Activated CD4-positive, alpha-beta T cell treated with anti-CD3 and anti-CD28 coated beads for 48 hours (primary cell): ENCODE data around the gene SMIM3.
"Not testable (repeated sequence)": the region's sequence is repeated elsewhere in the genome, so short reads cannot be mapped to it uniquely, and the experiment has no call there.

Experiments
- DNase-seq: peaks from one replicate; pipeline ENCODE4 v3.0.0-alpha.2; 2020

Gene SMIM3

GRCh38 chr5:150801117-150801927 is 22.8 kb downstream of the SMIM3 start:
- DNase-seq = no peak

GRCh38 chr5:150804388-150804787 is 25.8 kb downstream of the SMIM3 start:
- DNase-seq = no peak

GRCh38 chr5:150809363-150809762 is 30.8 kb downstream of the SMIM3 start:
- no peak for DNase-seq

GRCh38 chr5:150815010-150815409 is 36.5 kb downstream of the SMIM3 start:
- DNase-seq = no peak

- DNase-seq = no peak
Measured at GRCh38 chr5:150816946-150817345, 38.4 kb downstream of the SMIM3 start.

- no peak for DNase-seq
Measured at GRCh38 chr5:150829744-150830143, 51.2 kb downstream of the SMIM3 start.

GRCh38 chr5:150831821-150832220 is 53.3 kb downstream of the SMIM3 start:
- not testable (repeated sequence) for DNase-seq

- DNase-seq = no peak
Measured at GRCh38 chr5:150836064-150836463, 57.5 kb downstream of the SMIM3 start.

GRCh38 chr5:150836703-150837102 is 58.1 kb downstream of the SMIM3 start:
- no peak for DNase-seq

- not testable (repeated sequence) for DNase-seq
Measured at GRCh38 chr5:150845185-150845859, 66.8 kb downstream of the SMIM3 start.

GRCh38 chr5:150846308-150846653 is 67.7 kb downstream of the SMIM3 start, which contains the start of gene IRGM:
TSS of gene IRGM (plus strand) at chr5:150846521. CDS start at chr5:150848124, 1,603 bp downstream.
- DNase-seq = not testable (repeated sequence)
